Liver (tissue), 9 donors: ENCODE data around the gene HAND2. TPM values are rescaled to one million over a fixed set of nuclear protein-coding genes. Genes with fewer than 3 reads are reported as not detected.

Experiments used
- DNase-seq: peaks from one replicate; pipeline ENCODE4 v3.0.0-alpha.2; 2017; ENCODE audit warnings: low spot score
- H3K27ac ChIP-seq, 2 donors: one replicate each; pipeline ENCODE4 v1.7.0; 2013; ENCODE audit warnings: inconsistent platforms in 2 of 2, low read length in 2 of 2, control low read depth in 1 of 2, low read depth in 1 of 2, mild to moderate bottlenecking in 1 of 2
- H3K27me3 ChIP-seq, 4 donors: one replicate each; pipeline versions ENCODE4 v1.6.1 to v1.7.0; 2013; ENCODE audit warnings: low read length in 3 of 4, inconsistent platforms in 1 of 4, mild to moderate bottlenecking in 1 of 4, moderate library complexity in 1 of 4; ENCODE audit not compliant: control insufficient read depth in 4 of 4, insufficient read depth in 4 of 4
- H3K36me3 ChIP-seq, 4 donors: one replicate each; pipeline versions ENCODE4 v1.6.1 to v1.7.0; 2013; ENCODE audit warnings: low read length in 3 of 4, mild to moderate bottlenecking in 3 of 4, low read depth in 1 of 4, moderate library complexity in 1 of 4; ENCODE audit not compliant: control insufficient read depth in 4 of 4, insufficient read depth in 3 of 4
- H3K4me1 ChIP-seq, 4 donors: one replicate each; pipeline versions ENCODE4 v1.6.1 to v1.7.0; 2013; ENCODE audit warnings: low read length in 3 of 4, mild to moderate bottlenecking in 3 of 4, moderate library complexity in 1 of 4; ENCODE audit not compliant: control insufficient read depth in 4 of 4, insufficient read depth in 4 of 4
- H3K4me3 ChIP-seq, 3 donors: one replicate each; pipeline versions ENCODE4 v1.6.1 to v1.7.0; 2013; ENCODE audit warnings: low read length in 3 of 3, control low read depth in 1 of 3, low read depth in 1 of 3, mild to moderate bottlenecking in 1 of 3
- H3K9ac ChIP-seq, 2 donors: one replicate each; pipeline ENCODE4 v1.7.0; 2013; ENCODE audit warnings: low read length in 2 of 2, mild to moderate bottlenecking in 2 of 2, moderate library complexity in 2 of 2, control low read depth in 1 of 2, low read depth in 1 of 2
- H3K9me3 ChIP-seq, 4 donors: one replicate each; pipeline versions ENCODE4 v1.6.1 to v1.7.0; 2013; ENCODE audit warnings: low read length in 3 of 4; ENCODE audit not compliant: control insufficient read depth in 4 of 4
- EGR1 ChIP-seq, 2 donors: IDR thresholded peaks; 2 replicates each; pipeline ENCODE4 v1.6.1; 2016 to 2018; ENCODE audit warnings: antibody characterized with exemption in 2 of 2, low read depth in 2 of 2
- FOXA2 ChIP-seq: IDR thresholded peaks from 2 replicates; pipeline ENCODE4 v1.6.1; 2016; ENCODE audit warnings: antibody characterized with exemption
- NR2F2 ChIP-seq: IDR thresholded peaks from 2 replicates; pipeline ENCODE4 v1.6.1; 2016; ENCODE audit warnings: antibody characterized with exemption
- RAD21 ChIP-seq, 2 donors: IDR thresholded peaks; 2 replicates each; pipeline ENCODE4 v1.6.1; 2016; ENCODE audit warnings: antibody characterized with exemption in 2 of 2, mild to moderate bottlenecking in 2 of 2
- RXRA ChIP-seq, 2 donors: IDR thresholded peaks; 2 replicates each; pipeline ENCODE4 v1.6.1; 2017 to 2018; ENCODE audit warnings: antibody characterized with exemption in 2 of 2, mild to moderate bottlenecking in 1 of 2
- SP1 ChIP-seq: IDR thresholded peaks from 2 replicates; pipeline ENCODE4 v1.6.1; 2018; ENCODE audit warnings: antibody characterized with exemption, mild to moderate bottlenecking
- TAF1 ChIP-seq: conservative IDR thresholded peaks from 2 replicates; pipeline ENCODE4 v1.6.1; 2016; ENCODE audit warnings: antibody characterized with exemption, mild to moderate bottlenecking
- YY1 ChIP-seq: IDR thresholded peaks from 2 replicates; pipeline ENCODE4 v1.6.1; 2016; ENCODE audit warnings: antibody characterized with exemption, mild to moderate bottlenecking
- WGBS: extraction: QIAGEN DNeasy Blood & Tissue Kit; methylation state at CpG from one replicate; pipeline ENCODE4 v1.1.7; 2013; 5-methylcytosine and 5-hydroxymethylcytosine counted together
- polyA plus RNA-seq, 2 donors: library from polyadenylated mRNA; stranded (reverse) in 1 of 2; unstranded in 1 of 2; fragments of 200-250 nt in 1 of 2; fragments of >200 nt in 1 of 2; fragmentation: Nextera tagmentation in 1 of 2; extraction: Ambion mirVana in 1 of 2; gene quantifications; one replicate each; pipeline versions ENCODE4 v1.2.1 to v1.2.3, GENCODE V29; 2013 to 2015
- total RNA-seq, 2 donors: library from RNA; depleted of rRNA; stranded (reverse); fragments of >200 nt; gene quantifications; one replicate each; pipeline ENCODE4 v1.2.3, GENCODE V29; 2014
- TF ChIP-seq, protein P1 (sequence below): IDR thresholded peaks from 2 replicates; pipeline ENCODE4 v1.6.1; 2016; ENCODE audit warnings: antibody characterized with exemption, mild to moderate bottlenecking
- TF ChIP-seq, protein P2 (sequence below): fragments of 150-350 bp; IDR thresholded peaks from 2 replicates; pipeline ENCODE4 v1.5.1; 2017; ENCODE audit warnings: improper control_type of control experiment, low read depth, low read length; ENCODE audit not compliant: missing input control
- TF ChIP-seq, protein P3 (sequence below): IDR thresholded peaks from 2 replicates; pipeline ENCODE4 v1.6.1; 2016; ENCODE audit warnings: antibody characterized with exemption
- TF ChIP-seq, protein P4 (sequence below): IDR thresholded peaks from 2 replicates; pipeline ENCODE4 v1.6.1; 2016; ENCODE audit warnings: antibody characterized with exemption
- TF ChIP-seq, protein P5 (sequence below): IDR thresholded peaks from 2 replicates; pipeline ENCODE4 v1.6.1; 2016; ENCODE audit warnings: antibody characterized with exemption
- donor health status: healthy.
- donor health status: healthy.
- donor health status: healthy.
- donor health status: healthy.
- donor health status: healthy.

Gene HAND2
- total and polyA plus RNA-seq, 4 donors = 2.1 to 4.7 (median 3.7) TPM

DNA sequence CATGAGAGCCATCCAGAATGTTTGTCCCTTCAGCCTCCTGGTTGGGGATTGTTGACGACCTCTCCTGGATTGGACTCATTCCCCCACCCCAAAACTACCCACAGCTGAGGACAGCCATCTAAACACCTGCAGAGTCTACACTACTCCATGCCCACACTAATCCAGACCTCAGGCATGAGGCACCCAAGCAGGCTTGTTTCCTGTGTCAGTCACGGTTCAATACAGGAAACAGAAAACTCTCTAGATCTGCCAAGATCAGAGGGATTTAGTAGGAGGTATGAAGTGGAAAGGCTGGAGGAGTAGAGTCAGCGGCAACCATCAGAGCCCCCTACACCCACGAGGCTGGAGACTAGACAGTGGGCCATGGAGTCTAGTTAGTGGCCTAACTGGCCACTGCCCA is 37.7 kb downstream of the HAND2 start:
- Histone ChIP-seq H3K4me1 (peaks cover 0 to 7% (median 5%) of the 10 kb centered on the region in 4 donors), H3K9me3 (no peaks in the 10 kb centered on the region), H3K27me3 (peaks cover 0 to 7% (median 3%) of the 10 kb centered on the region in 4 donors), H3K4me3 (no peak overlapping the region), H3K36me3 (no peaks in the 10 kb centered on the region), H3K27ac (no peak overlapping the region), H3K9ac (no peak overlapping the region)
- TF ChIP-seq, protein P1, sequence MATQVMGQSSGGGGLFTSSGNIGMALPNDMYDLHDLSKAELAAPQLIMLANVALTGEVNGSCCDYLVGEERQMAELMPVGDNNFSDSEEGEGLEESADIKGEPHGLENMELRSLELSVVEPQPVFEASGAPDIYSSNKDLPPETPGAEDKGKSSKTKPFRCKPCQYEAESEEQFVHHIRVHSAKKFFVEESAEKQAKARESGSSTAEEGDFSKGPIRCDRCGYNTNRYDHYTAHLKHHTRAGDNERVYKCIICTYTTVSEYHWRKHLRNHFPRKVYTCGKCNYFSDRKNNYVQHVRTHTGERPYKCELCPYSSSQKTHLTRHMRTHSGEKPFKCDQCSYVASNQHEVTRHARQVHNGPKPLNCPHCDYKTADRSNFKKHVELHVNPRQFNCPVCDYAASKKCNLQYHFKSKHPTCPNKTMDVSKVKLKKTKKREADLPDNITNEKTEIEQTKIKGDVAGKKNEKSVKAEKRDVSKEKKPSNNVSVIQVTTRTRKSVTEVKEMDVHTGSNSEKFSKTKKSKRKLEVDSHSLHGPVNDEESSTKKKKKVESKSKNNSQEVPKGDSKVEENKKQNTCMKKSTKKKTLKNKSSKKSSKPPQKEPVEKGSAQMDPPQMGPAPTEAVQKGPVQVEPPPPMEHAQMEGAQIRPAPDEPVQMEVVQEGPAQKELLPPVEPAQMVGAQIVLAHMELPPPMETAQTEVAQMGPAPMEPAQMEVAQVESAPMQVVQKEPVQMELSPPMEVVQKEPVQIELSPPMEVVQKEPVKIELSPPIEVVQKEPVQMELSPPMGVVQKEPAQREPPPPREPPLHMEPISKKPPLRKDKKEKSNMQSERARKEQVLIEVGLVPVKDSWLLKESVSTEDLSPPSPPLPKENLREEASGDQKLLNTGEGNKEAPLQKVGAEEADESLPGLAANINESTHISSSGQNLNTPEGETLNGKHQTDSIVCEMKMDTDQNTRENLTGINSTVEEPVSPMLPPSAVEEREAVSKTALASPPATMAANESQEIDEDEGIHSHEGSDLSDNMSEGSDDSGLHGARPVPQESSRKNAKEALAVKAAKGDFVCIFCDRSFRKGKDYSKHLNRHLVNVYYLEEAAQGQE = no peak
- no peak for TF ChIP-seq TAF1
- TF ChIP-seq, protein P2, sequence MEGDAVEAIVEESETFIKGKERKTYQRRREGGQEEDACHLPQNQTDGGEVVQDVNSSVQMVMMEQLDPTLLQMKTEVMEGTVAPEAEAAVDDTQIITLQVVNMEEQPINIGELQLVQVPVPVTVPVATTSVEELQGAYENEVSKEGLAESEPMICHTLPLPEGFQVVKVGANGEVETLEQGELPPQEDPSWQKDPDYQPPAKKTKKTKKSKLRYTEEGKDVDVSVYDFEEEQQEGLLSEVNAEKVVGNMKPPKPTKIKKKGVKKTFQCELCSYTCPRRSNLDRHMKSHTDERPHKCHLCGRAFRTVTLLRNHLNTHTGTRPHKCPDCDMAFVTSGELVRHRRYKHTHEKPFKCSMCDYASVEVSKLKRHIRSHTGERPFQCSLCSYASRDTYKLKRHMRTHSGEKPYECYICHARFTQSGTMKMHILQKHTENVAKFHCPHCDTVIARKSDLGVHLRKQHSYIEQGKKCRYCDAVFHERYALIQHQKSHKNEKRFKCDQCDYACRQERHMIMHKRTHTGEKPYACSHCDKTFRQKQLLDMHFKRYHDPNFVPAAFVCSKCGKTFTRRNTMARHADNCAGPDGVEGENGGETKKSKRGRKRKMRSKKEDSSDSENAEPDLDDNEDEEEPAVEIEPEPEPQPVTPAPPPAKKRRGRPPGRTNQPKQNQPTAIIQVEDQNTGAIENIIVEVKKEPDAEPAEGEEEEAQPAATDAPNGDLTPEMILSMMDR = no peak
- TF ChIP-seq FOXA2 = no peak
- TF ChIP-seq, protein P3, sequence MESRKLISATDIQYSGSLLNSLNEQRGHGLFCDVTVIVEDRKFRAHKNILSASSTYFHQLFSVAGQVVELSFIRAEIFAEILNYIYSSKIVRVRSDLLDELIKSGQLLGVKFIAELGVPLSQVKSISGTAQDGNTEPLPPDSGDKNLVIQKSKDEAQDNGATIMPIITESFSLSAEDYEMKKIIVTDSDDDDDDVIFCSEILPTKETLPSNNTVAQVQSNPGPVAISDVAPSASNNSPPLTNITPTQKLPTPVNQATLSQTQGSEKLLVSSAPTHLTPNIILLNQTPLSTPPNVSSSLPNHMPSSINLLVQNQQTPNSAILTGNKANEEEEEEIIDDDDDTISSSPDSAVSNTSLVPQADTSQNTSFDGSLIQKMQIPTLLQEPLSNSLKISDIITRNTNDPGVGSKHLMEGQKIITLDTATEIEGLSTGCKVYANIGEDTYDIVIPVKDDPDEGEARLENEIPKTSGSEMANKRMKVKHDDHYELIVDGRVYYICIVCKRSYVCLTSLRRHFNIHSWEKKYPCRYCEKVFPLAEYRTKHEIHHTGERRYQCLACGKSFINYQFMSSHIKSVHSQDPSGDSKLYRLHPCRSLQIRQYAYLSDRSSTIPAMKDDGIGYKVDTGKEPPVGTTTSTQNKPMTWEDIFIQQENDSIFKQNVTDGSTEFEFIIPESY = no peak
- no peak for TF ChIP-seq YY1
- no peak for DNase-seq
- WGBS = 82% methylated on average over 4 of the region's 4 CpGs

DNA sequence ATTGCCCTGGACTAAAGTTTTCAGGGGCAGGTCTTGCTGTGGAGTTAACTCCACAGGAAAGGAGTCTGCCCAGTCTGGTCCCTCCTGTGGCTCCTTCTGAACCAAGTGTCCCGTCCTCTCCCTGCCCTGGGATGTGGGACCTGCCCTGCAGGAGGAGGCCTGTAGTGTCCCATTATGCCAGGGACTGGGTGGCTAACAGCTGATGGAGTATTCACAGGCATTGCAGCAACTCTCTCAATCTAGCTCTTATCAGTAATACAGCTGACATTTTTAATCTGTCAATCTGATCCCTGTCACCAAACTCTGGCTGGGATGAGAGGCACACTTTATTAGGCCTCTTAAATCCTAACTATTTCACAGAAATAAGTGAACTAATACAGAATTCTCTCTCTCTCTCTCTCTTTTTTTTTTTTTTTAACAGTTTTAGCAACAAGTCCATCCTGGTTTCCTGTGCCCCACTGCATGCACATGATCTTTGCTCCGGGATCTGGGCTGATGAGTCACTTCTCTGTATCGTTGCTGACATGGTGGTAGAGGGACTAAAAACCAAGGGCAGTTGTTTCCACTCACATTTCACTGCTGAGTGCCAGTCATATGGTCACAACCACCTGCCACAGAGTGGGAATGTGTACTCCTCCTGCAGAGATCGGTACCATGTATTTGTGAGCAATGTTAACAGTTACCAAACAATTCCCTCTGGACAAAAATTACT is 39.1 kb downstream of the HAND2 start:
- H3K27me3 ChIP-seq = peaks cover 0 to 7% (median 1%) of the 10 kb centered on the region in 4 donors
- H3K4me1 ChIP-seq = peaks cover 0 to 7% (median 5%) of the 10 kb centered on the region in 4 donors
- H3K4me3 ChIP-seq = no peak overlapping the region
- whole genome bisulfite sequencing = 62% methylated on average over 4 of the region's 4 CpGs
- H3K9ac ChIP-seq = no peak overlapping the region
- no peak for TF ChIP-seq TAF1
- TF ChIP-seq EGR1 (IDR thresholded peaks at IDR 0.05; ENCODE audit: low read depth in 2 of 2) = no peak
- TF ChIP-seq FOXA2 = no peak
- no peak for TF ChIP-seq RAD21 (IDR thresholded peaks at IDR 0.05)
- TF ChIP-seq SP1 = no peak
- TF ChIP-seq YY1 = no peak
- TF ChIP-seq, protein P4, sequence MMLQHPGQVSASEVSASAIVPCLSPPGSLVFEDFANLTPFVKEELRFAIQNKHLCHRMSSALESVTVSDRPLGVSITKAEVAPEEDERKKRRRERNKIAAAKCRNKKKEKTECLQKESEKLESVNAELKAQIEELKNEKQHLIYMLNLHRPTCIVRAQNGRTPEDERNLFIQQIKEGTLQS = no peak
- TF ChIP-seq NR2F2 = no peak
- TF ChIP-seq, protein P5, sequence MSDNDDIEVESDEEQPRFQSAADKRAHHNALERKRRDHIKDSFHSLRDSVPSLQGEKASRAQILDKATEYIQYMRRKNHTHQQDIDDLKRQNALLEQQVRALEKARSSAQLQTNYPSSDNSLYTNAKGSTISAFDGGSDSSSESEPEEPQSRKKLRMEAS = no peak
- TF ChIP-seq RXRA (IDR thresholded peaks at IDR 0.05) = no peak
- no peak for DNase-seq
- no peaks in the 10 kb centered on the region for H3K36me3 ChIP-seq
- H3K9me3 ChIP-seq = no peaks in the 10 kb centered on the region
- H3K27ac ChIP-seq = no peak overlapping the region
